ENCODE measurements around the gene ARSB. TPM values are rescaled to one million over a fixed set of nuclear protein-coding genes. Genes with fewer than 3 reads are reported as not detected.
"Not testable (repeated sequence)": the region's sequence is repeated elsewhere in the genome, so short reads cannot be mapped to it uniquely, and the experiment has no call there.

The ARSB gene
- total RNA-seq, 2 donors from 2014 or later, result 28.1 TPM

DNA sequence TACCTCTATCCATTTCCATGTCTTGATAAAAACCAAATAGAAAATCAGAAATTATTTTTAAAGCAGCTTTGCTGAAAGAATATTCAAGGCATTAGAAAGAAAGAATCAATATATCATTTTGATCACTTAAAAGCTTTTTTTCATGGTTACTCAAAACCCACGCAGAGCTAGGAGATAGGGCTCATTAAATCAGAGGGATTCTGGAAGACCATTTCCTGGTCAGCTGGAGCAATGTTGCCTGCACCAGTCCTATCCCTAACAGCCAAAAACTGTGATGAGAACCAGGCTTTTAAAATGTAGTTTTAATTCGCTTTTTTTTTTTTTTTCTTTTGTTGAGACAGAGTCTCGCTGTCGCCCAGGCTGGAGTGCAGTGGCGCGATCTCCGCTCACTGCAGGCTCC, 72.3 kb downstream of the ARSB start:
- H3K27me3 Mint-ChIP-seq (ENCODE audit: insufficient read depth), result no peaks in the 10 kb centered on the region
- H3K27me3 ChIP-seq (ENCODE audit: control insufficient read depth, insufficient read depth, low read length, poor library complexity, severe bottlenecking), result no peaks in the 10 kb centered on the region
- H3K9ac ChIP-seq (ENCODE audit: extremely low read depth, low read length, poor library complexity, severe bottlenecking), result no peak overlapping the region
- TF ChIP-seq, protein P1, sequence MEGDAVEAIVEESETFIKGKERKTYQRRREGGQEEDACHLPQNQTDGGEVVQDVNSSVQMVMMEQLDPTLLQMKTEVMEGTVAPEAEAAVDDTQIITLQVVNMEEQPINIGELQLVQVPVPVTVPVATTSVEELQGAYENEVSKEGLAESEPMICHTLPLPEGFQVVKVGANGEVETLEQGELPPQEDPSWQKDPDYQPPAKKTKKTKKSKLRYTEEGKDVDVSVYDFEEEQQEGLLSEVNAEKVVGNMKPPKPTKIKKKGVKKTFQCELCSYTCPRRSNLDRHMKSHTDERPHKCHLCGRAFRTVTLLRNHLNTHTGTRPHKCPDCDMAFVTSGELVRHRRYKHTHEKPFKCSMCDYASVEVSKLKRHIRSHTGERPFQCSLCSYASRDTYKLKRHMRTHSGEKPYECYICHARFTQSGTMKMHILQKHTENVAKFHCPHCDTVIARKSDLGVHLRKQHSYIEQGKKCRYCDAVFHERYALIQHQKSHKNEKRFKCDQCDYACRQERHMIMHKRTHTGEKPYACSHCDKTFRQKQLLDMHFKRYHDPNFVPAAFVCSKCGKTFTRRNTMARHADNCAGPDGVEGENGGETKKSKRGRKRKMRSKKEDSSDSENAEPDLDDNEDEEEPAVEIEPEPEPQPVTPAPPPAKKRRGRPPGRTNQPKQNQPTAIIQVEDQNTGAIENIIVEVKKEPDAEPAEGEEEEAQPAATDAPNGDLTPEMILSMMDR (conservative IDR thresholded peaks at IDR 0.05), result no peak
- no peaks in the 10 kb centered on the region for H3K9me3 Mint-ChIP-seq
- peak overlapping the region; percentile 26 for H3K27ac Mint-ChIP-seq
- H3K4me3 Mint-ChIP-seq, result no peak overlapping the region
- H3K4me1 Mint-ChIP-seq, result peaks cover 62% of the 10 kb centered on the region
- H3K4me1 ChIP-seq (ENCODE audit: control insufficient read depth, insufficient read depth, low read length), result peaks cover 26% of the 10 kb centered on the region
- H3K36me3 ChIP-seq (ENCODE audit: control insufficient read depth, insufficient read depth, low read length), result no peaks in the 10 kb centered on the region
- no peak overlapping the region for H3K27ac ChIP-seq (ENCODE audit: low read depth, low read length)
- WGBS, 2 experiments (ENCODE audit: insufficient coverage in 1 of 2, insufficient read length in 1 of 2), result 95 to 100% methylated on average over 1 to 7 of the region's 7 CpGs
- H3K36me3 Mint-ChIP-seq (ENCODE audit: low read depth), result no peaks in the 10 kb centered on the region
- DNase-seq, result no peak
- peaks cover 5% of the 10 kb centered on the region for H3K9me3 ChIP-seq (ENCODE audit: control insufficient read depth, low read length)
- no peak overlapping the region for H3K4me3 ChIP-seq (ENCODE audit: low read length)

DNA sequence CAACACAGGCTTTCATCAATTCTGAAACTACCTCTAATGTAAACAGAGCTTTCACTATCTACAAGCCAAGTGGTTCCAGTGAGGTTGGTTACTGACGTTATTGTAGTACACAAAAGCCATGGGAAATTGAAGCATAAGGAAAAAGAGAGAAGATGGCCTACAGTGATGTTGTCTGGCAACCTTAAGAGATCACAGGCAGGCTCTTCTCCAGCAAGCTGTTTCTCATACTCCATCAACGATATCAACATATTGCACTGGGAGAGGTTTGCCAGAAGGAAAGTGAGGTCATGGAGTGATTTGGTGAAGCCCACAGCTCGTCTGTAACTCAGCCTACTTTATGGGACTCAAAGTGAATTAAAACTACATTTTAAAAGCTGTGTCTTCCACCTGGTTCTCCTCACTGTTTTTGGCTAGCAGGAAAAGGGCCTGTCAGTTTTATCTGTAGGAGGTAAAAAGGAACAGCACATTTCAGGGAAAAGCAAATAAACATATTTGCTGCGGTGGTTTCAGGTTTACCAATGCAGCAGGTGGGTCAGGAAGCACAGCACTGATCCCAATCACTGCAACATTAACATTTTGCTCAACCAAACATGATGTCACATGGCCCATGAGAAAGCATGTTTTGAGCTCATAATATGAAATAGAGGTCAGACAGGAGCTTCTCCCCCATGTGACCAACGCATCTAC, 72.9 kb downstream of the ARSB start:
- DNase-seq, result no peak
- WGBS, 2 experiments (ENCODE audit: insufficient coverage in 1 of 2, insufficient read length in 1 of 2), result 91 to 100% methylated on average over 3 to 5 of the region's 5 CpGs
- no peaks in the 10 kb centered on the region for H3K9me3 Mint-ChIP-seq
- no peak overlapping the region for H3K4me3 ChIP-seq (ENCODE audit: low read length)
- no peak overlapping the region for H3K27ac ChIP-seq (ENCODE audit: low read depth, low read length)
- TF ChIP-seq, protein P1 (conservative IDR thresholded peaks at IDR 0.05), result no peak
- peaks cover 68% of the 10 kb centered on the region for H3K4me1 Mint-ChIP-seq
- H3K36me3 ChIP-seq (ENCODE audit: control insufficient read depth, insufficient read depth, low read length), result no peaks in the 10 kb centered on the region
- H3K4me3 Mint-ChIP-seq, result no peak overlapping the region
- no peaks in the 10 kb centered on the region for H3K27me3 Mint-ChIP-seq (ENCODE audit: insufficient read depth)
- H3K27me3 ChIP-seq (ENCODE audit: control insufficient read depth, insufficient read depth, low read length, poor library complexity, severe bottlenecking), result no peaks in the 10 kb centered on the region
- peak overlapping the region; percentile 26 for H3K27ac Mint-ChIP-seq
- peaks cover 32% of the 10 kb centered on the region for H3K4me1 ChIP-seq (ENCODE audit: control insufficient read depth, insufficient read depth, low read length)
- H3K36me3 Mint-ChIP-seq (ENCODE audit: low read depth), result no peaks in the 10 kb centered on the region
- peaks cover 5% of the 10 kb centered on the region for H3K9me3 ChIP-seq (ENCODE audit: control insufficient read depth, low read length)
- no peak overlapping the region for H3K9ac ChIP-seq (ENCODE audit: extremely low read depth, low read length, poor library complexity, severe bottlenecking)

DNA sequence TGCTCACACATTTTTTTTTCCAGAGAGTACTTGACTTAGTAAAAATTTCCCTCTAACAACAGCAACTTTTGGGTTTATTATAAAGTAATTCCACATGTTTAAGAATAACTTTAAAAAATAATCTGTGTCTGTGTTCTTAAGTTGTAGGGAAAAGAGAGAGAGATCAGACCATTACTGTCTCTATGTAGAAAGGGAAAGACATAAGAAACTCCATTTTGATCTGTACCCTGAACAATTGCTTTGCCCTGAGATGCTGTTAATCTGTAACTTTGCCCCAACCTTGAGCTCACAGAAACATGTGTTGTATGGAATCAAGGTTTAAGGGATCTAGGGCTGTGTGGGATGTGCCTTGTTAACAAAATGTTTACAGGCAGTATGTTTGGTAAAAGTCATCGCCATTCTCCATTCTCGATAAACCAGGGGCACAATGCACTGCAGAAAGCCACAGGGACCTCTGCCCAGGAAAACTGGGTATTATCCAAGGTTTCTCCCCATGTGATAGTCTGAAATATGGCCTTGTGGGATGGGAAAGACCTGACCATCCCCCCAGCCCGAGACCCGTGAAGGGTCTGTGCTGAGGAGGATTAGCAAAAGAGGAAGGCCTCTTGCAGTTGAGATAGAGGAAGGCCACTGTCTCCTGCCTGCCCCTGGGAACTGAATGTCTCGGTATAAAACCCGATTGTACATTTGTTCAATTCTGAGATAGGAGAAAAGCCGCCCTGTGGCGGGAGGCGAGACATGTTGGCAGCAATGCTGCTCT, 75.7 kb downstream of the ARSB start:
- Mint-ChIP-seq H3K4me3 (peak overlapping the region; percentile 66), H3K4me1 (peaks cover 65% of the 10 kb centered on the region), H3K27ac (peak overlapping the region; percentile 70)
- peaks cover 25% of the 10 kb centered on the region for H3K4me1 ChIP-seq (ENCODE audit: control insufficient read depth, insufficient read depth, low read length)
- H3K36me3 ChIP-seq (ENCODE audit: control insufficient read depth, insufficient read depth, low read length); DNase-seq; H3K27me3 ChIP-seq (ENCODE audit: control insufficient read depth, insufficient read depth, low read length, poor library complexity, severe bottlenecking); H3K36me3 Mint-ChIP-seq (ENCODE audit: low read depth); H3K9me3 ChIP-seq (ENCODE audit: control insufficient read depth, low read length); H3K9me3 Mint-ChIP-seq; H3K9ac ChIP-seq (ENCODE audit: extremely low read depth, low read length, poor library complexity, severe bottlenecking); H3K27me3 Mint-ChIP-seq (ENCODE audit: insufficient read depth); H3K27ac ChIP-seq (ENCODE audit: low read depth, low read length): not testable (repeated sequence)
- 75 to 86% methylated on average over 2 to 7 of the region's 9 CpGs for WGBS, 2 experiments (ENCODE audit: insufficient coverage in 1 of 2, insufficient read length in 1 of 2)
- H3K4me3 ChIP-seq (ENCODE audit: low read length), result peak overlapping the region; percentile 66

Data from endodermal cell (in vitro differentiated cells).